Parietal lobe (tissue), 1 donor: ENCODE data around the gene MRPS25. TPM values are rescaled to one million over a fixed set of nuclear protein-coding genes. Genes with fewer than 3 reads are reported as not detected.

Experiments used
- total RNA-seq: library from RNA; depleted of rRNA; stranded (reverse); fragments of >200 nt; gene quantifications from one replicate; pipeline ENCODE4 v1.2.3, GENCODE V29; 2014

The MRPS25 gene
- 47.9 TPM for total RNA-seq

GRCh38 chr3:15064835-15065549 lies at the start of gene MRPS25:
TSS of gene MRPS25 (minus strand) at chr3:15065315. CDS start at chr3:15065194, 121 bp downstream.

GRCh38 chr3:15098503-15099363 lies 33.6 kb upstream of the MRPS25 start, which contains the start of gene RBSN:
TSS of gene RBSN (minus strand) at chr3:15099148. CDS start at chr3:15096120, 3,028 bp downstream.

Other genes with a start within 250 kb of the MRPS25 start
- 3.4 TPM for gene FGD5, start 246.4 kb downstream of the MRPS25 start, total RNA-seq
- gene NR2C2, start 117.7 kb downstream of the MRPS25 start, total RNA-seq = 134 TPM
- gene RBSN, start 33.8 kb upstream of the MRPS25 start, total RNA-seq = 62.9 TPM
- 70.1 TPM for gene CAPN7, start 140.9 kb upstream of the MRPS25 start, total RNA-seq